ENCODE results near the gene ATP2A2. TPM values are rescaled to one million over a fixed set of nuclear protein-coding genes. Genes with fewer than 3 reads are reported as not detected.

The ATP2A2 gene
- total and polyA plus RNA-seq, 2 of the 4 experiments (the other 2 are of a cell fraction): 166 to 225 TPM

DNA sequence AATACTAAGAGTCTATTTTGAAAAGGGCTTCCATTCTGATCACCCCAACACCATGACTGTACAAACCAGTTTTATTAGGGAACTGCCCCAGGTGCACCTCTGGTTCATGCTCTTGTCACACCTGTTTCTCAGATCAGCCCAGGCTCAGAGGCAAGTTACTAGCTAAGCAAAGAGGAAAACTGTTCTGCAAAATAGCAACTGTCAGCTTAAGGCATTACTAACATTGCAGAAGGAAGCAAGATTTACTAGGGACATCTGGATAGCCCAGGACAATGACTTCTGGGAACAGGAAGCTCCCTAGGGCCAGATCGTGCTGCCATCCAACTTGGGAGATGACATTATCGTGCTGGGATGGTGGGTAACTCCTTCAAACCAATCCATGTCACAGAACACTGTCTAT is 92.4 kb downstream of the ATP2A2 start:
- no TSS peak for BruUV-seq (replicated peaks)
- no peak overlapping the region for H3K18ac ChIP-seq (ENCODE audit: low read depth, low read length)
- no peak overlapping the region for H3K9ac ChIP-seq (ENCODE audit: low read depth, low read length)
- no CpG with 5 or more reads among the region's 2 CpGs for WGBS, 2 experiments (ENCODE audit: extremely low coverage in 2 of 2, insufficient read length in 1 of 2)
- H2AK9ac ChIP-seq (replicated peaks; ENCODE audit: low read depth, low read length, poor library complexity): no peak overlapping the region
- no peaks in the 10 kb centered on the region for H3K27me3 ChIP-seq (ENCODE audit: control insufficient read depth, insufficient read depth, low read length)
- no peak overlapping the region for H3K4me2 ChIP-seq (ENCODE audit: low read depth, low read length)
- intact Hi-C loops (cut with micrococcal nuclease): no loop called here
- no peak overlapping the region for H4K8ac ChIP-seq (ENCODE audit: low read depth in 2 of 2, low read length in 2 of 2)
- TF ChIP-seq RFX5 (IDR thresholded peaks at IDR 0.05; ENCODE audit: low read depth, low read length): no peak
- no peak for TF ChIP-seq MAFK (IDR thresholded peaks at IDR 0.05; ENCODE audit: low read depth, low read length)
- TF ChIP-seq, protein P1, sequence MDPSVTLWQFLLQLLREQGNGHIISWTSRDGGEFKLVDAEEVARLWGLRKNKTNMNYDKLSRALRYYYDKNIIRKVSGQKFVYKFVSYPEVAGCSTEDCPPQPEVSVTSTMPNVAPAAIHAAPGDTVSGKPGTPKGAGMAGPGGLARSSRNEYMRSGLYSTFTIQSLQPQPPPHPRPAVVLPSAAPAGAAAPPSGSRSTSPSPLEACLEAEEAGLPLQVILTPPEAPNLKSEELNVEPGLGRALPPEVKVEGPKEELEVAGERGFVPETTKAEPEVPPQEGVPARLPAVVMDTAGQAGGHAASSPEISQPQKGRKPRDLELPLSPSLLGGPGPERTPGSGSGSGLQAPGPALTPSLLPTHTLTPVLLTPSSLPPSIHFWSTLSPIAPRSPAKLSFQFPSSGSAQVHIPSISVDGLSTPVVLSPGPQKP (IDR thresholded peaks at IDR 0.05; ENCODE audit: borderline replicate concordance, low read depth, low read length): no peak
- no peak for TF ChIP-seq MAZ (IDR thresholded peaks at IDR 0.05; ENCODE audit: borderline replicate concordance, low read depth, low read length)
- no peak for TF ChIP-seq POLR2A (IDR thresholded peaks at IDR 0.05; ENCODE audit: low read depth, low read length)
- TF ChIP-seq CTCF (conservative IDR thresholded peaks at IDR 0.05; ENCODE audit: low read depth, low read length): no peak
- no peak for TF ChIP-seq RCOR1 (IDR thresholded peaks at IDR 0.05; ENCODE audit: insufficient replicate concordance, low read length)
- no peak for TF ChIP-seq FOS (IDR thresholded peaks at IDR 0.05; ENCODE audit: low read depth, low read length)
- no peak for TF ChIP-seq NFE2L2 (IDR thresholded peaks at IDR 0.05; ENCODE audit: low read depth, low read length)
- no peak for TF ChIP-seq CHD1 (IDR thresholded peaks at IDR 0.05; ENCODE audit: low read depth, low read length)
- no peak for TF ChIP-seq MXI1 (IDR thresholded peaks at IDR 0.05; ENCODE audit: borderline replicate concordance, low read depth, low read length)
- no peak for TF ChIP-seq CEBPB (IDR thresholded peaks at IDR 0.05; ENCODE audit: low read depth, low read length)
- ATAC-seq (ENCODE audit: low read depth) (no peak), DNase-seq (no peak)
- no peak overlapping the region for H3K27ac ChIP-seq (ENCODE audit: insufficient read depth, low read length)
- H2BK20ac ChIP-seq (ENCODE audit: low read depth, low read length): no peak overlapping the region
- H3K23ac ChIP-seq (ENCODE audit: low read depth, low read length): no peak overlapping the region
- H3K14ac ChIP-seq (replicated peaks; ENCODE audit: low read depth, low read length): no peak overlapping the region
- H4K91ac ChIP-seq (ENCODE audit: insufficient read depth, low read depth, low read length): no peak overlapping the region
- H2BK120ac ChIP-seq (ENCODE audit: low read depth, low read length): no peak overlapping the region
- no peak overlapping the region for H4K5ac ChIP-seq (ENCODE audit: low read depth, low read length)
- H2BK5ac ChIP-seq (ENCODE audit: low read depth, low read length, poor library complexity, severe bottlenecking): no peak overlapping the region
- no peak overlapping the region for H3K4ac ChIP-seq (ENCODE audit: low read depth, low read length)
- H3K56ac ChIP-seq (ENCODE audit: extremely low read depth, insufficient read depth, low read length): no peak overlapping the region
- H2AFZ ChIP-seq (replicated peaks; ENCODE audit: low read length, poor library complexity): no peak overlapping the region
- H4K20me1 ChIP-seq (ENCODE audit: insufficient read depth, low read length): no peaks in the 10 kb centered on the region; the same call in 1 of the 2 replicates
- no peak overlapping the region for H2AK5ac ChIP-seq (ENCODE audit: low read depth, low read length)
- dilution Hi-C loops (cut with HindIII; ENCODE audit: low sequenced_read_pairs, unreplicated experiment): no loop called here
- peaks cover 10 to 16% of the 10 kb centered on the region in 2 experiments for H3K79me1 ChIP-seq (ENCODE audit: low read depth in 1 of 2, low read length in 2 of 2)
- H3K9me1 ChIP-seq (ENCODE audit: insufficient read depth, low read length): no peaks in the 10 kb centered on the region; the same call in 1 of the 2 replicates
- no peak overlapping the region for H2BK15ac ChIP-seq (ENCODE audit: low read depth, low read length)
- no peak overlapping the region for H3K4me3 ChIP-seq (ENCODE audit: insufficient read depth, low read depth, low read length)
- POLR2A ChIA-PET (ENCODE audit: unreplicated experiment): interaction anchor here (0.6 kb wide), 1 partner anchor 432 kb away, joined by 5 read pairs; no protein-coding TSS in a partner anchor
- in situ Hi-C loops (cut with MboI; ENCODE audit: low sequenced_read_pairs): no loop called here
- H3K36me3 ChIP-seq (ENCODE audit: control insufficient read depth, insufficient read depth, low read length): peaks cover 47% of the 10 kb centered on the region
- no peaks in the 10 kb centered on the region for H3K9me3 ChIP-seq (ENCODE audit: control insufficient read depth, insufficient read depth, low read length)
- CTCF ChIA-PET: no interaction called here
- no peaks in the 10 kb centered on the region for H3K4me1 ChIP-seq (ENCODE audit: control insufficient read depth, insufficient read depth, low read length)
